Breast epithelium (tissue), 4 donors: ENCODE data around the gene SYNDIG1. TPM values are rescaled to one million over a fixed set of nuclear protein-coding genes. Genes with fewer than 3 reads are reported as not detected.
A peak's percentile ranks its signal among the peaks of the same experiment; 100 is the strongest.

Experiments
- DNase-seq, 2 donors: peaks; one replicate each; pipeline ENCODE4 v3.0.0-alpha.2; 2019; ENCODE audit warnings: low spot score in 2 of 2
- H3K27ac ChIP-seq, 2 donors: fragments of 200-600 bp; sonication (generic) in 1 of 2; one replicate each; pipeline ENCODE4 v1.5.1; 2016 to 2019; ENCODE audit warnings: mild to moderate bottlenecking in 1 of 2
- H3K27me3 ChIP-seq, 2 donors: fragments of 200-600 bp; sonication (generic) in 1 of 2; one replicate each; pipeline versions ENCODE4 v1.5.1 to v1.6.0; 2017 to 2019; ENCODE audit warnings: control low read depth in 1 of 2, mild to moderate bottlenecking in 1 of 2
- H3K36me3 ChIP-seq: fragments of 200-600 bp; one replicate; pipeline ENCODE4 v1.5.1; 2019
- H3K4me1 ChIP-seq, 2 donors: fragments of 200-600 bp; sonication (generic); one replicate each; pipeline ENCODE4 v1.5.1; 2016 to 2019; ENCODE audit warnings: control low read depth in 1 of 2
- H3K4me3 ChIP-seq, 3 donors: fragments of 200-600 bp; sonication (generic); 1 replicate in 2 of 3; 2 replicates in 1 of 3; pipeline ENCODE4 v1.5.1; 2016 to 2019; ENCODE audit warnings: mild to moderate bottlenecking in 3 of 3, moderate library complexity in 2 of 3
- H3K9me3 ChIP-seq, 2 donors: fragments of 200-600 bp; sonication (generic) in 1 of 2; one replicate each; pipeline ENCODE4 v1.5.1; 2016 to 2019; ENCODE audit warnings: control low read depth in 1 of 2
- POLR2A ChIP-seq: fragments of 450-650 bp; IDR thresholded peaks from one replicate; pipeline ENCODE4 v1.6.1; 2016; ENCODE audit warnings: antibody characterized with exemption, mild to moderate bottlenecking, moderate library complexity
- POLR2AphosphoS5 ChIP-seq, 3 donors: sonication (generic); formaldehyde crosslinking; IDR thresholded peaks; one replicate each; pipeline ENCODE4 v1.6.1; 2017; ENCODE audit warnings: antibody characterized with exemption in 3 of 3
- intact Hi-C: fragments of 100-400 bp; cut with DNase I; formaldehyde crosslinking; loops from one replicate; pipeline ENCODE4 v1.15.1; 2023; ENCODE audit warnings: low total_unique reads
- total RNA-seq, 3 donors: library from RNA; depleted of rRNA; stranded (reverse); fragments of >200 nt; gene quantifications; one replicate each; pipeline ENCODE4 v1.1.0, GENCODE V29; 2016
- TF ChIP-seq, protein P1 (sequence below), 3 donors: fragments of 450-650 bp; IDR thresholded peaks; one replicate each; pipeline ENCODE4 v1.5.1; 2016 to 2017; ENCODE audit warnings: antibody characterized with exemption in 3 of 3, mild to moderate bottlenecking in 3 of 3, moderate library complexity in 3 of 3

SYNDIG1 gene
- under 1 TPM; under 0.01 to 0.48 (median 0.15) TPM for total RNA-seq

DNA sequence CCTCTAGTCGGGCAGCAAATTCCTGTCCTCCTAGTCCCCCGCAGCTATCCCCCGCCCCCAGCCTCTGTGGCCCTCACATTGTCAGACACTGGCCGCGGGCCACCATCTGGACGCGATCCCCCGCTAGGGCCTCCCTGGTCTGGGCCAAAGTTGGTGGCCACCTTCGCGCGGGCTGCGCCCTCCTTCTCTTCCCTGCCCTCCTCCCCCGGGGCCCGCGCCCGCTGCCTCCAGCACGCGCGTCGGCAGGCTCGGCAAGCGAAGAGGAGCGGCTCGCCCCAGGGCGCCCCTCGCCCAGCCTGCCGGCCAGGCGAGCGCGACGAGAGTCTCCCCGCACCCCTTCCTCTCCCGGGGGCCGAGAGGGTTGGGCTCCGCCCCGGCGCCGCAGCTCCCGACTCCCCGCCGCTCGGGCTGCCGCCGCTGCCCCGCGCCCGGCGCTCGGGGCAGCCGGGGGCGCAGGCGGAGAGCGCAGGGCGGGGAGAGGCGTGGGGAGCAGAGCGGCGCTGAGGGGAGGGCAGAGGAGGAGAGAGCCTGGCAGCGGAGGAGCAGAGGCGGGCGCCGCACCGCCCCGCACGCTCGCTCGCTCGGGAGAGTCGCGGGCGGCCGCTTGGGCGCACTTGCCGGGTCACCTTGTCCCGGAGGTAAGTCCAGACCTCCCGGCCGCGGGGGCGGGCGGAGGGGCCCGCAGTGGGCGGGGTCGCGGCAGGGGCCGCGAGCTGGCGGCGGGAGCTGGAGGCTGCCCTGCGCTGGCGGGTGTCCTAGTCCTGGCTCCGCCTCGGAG lies at the start of gene SYNDIG1:
TSS of gene SYNDIG1 (plus strand) at position 514 of the 778 bp plus-strand sequence. CDS start 73,469 bp downstream, outside the sequence.
- no peaks in the 10 kb centered on the region for H3K4me1 ChIP-seq
- intact Hi-C loops, result no loop called here
- H3K27ac ChIP-seq, result no peak within 1 kb of the TSS
- TF ChIP-seq POLR2AphosphoS5 (IDR thresholded peaks at IDR 0.05) (no peak), POLR2A (no peak)
- TF ChIP-seq, protein P1, sequence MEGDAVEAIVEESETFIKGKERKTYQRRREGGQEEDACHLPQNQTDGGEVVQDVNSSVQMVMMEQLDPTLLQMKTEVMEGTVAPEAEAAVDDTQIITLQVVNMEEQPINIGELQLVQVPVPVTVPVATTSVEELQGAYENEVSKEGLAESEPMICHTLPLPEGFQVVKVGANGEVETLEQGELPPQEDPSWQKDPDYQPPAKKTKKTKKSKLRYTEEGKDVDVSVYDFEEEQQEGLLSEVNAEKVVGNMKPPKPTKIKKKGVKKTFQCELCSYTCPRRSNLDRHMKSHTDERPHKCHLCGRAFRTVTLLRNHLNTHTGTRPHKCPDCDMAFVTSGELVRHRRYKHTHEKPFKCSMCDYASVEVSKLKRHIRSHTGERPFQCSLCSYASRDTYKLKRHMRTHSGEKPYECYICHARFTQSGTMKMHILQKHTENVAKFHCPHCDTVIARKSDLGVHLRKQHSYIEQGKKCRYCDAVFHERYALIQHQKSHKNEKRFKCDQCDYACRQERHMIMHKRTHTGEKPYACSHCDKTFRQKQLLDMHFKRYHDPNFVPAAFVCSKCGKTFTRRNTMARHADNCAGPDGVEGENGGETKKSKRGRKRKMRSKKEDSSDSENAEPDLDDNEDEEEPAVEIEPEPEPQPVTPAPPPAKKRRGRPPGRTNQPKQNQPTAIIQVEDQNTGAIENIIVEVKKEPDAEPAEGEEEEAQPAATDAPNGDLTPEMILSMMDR (IDR thresholded peaks at IDR 0.05), result no peak
- H3K36me3 ChIP-seq, result no peaks in the 10 kb centered on the region
- H3K4me3 ChIP-seq, result peak within 1 kb of the TSS; percentile 39 to 54 (median 48)
- H3K27me3 ChIP-seq, result peaks cover 7 to 60% of the 10 kb centered on the region in 2 donors
- no peak for DNase-seq
- H3K9me3 ChIP-seq, result no peaks in the 10 kb centered on the region

DNA sequence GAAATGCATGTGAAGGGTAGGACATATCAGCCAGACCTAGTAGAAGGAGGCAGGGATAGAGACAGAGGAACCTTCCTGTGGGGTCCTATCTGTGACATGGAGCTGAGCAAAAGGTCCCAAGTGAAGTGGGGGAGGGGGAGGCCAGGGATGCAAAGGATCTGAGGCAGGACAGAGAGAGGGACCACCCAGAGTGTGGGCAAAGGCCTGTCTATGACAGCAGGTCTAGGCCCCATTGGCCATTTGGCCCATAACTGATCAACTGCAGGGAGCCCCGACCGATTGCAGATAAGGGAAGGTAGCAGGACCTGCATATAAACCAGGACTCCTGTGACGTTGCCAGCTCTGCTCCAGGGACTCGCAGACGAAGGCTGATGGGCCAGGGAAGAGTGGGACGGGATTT lies 49.6 kb upstream of the SYNDIG1 start:
- Histone ChIP-seq H3K27ac (no peak overlapping the region), H3K9me3 (peaks cover 10 to 27% of the 10 kb centered on the region in 2 donors), H3K36me3 (no peaks in the 10 kb centered on the region), H3K4me3 (no peak overlapping the region), H3K27me3 (no peaks in the 10 kb centered on the region), H3K4me1 (no peaks in the 10 kb centered on the region)
- TF ChIP-seq POLR2A (no peak), POLR2AphosphoS5 (IDR thresholded peaks at IDR 0.05) (no peak)
- TF ChIP-seq, protein P1 (IDR thresholded peaks at IDR 0.05), result no peak
- intact Hi-C loops, result no loop called here
- DNase-seq, result no peak

DNA sequence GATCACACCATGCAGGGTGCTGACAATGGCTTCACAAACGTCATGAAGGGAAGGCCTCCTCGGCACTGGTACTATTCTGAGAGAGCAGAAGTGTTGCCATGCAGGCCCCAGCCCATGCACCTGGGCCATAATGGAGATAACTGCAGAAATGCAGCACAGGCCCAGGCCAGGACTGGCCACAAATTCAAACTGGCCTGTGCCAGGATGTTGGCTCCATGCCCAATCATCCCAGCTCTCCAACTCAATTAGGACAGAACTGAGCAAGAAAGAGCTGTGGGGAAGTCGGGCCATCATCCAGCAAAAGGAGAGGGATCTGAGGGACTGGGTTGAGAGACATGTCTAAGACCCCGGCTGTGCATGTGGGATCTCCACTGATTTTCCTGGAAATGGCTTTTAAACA lies 48.9 kb upstream of the SYNDIG1 start:
- DNase-seq, result no peak
- Histone ChIP-seq H3K4me3 (no peak overlapping the region), H3K4me1 (no peaks in the 10 kb centered on the region), H3K27ac (no peak overlapping the region), H3K36me3 (no peaks in the 10 kb centered on the region), H3K9me3 (peaks cover 5 to 20% of the 10 kb centered on the region in 2 donors), H3K27me3 (peaks cover 0 to 3% of the 10 kb centered on the region in 2 donors)
- TF ChIP-seq POLR2AphosphoS5 (IDR thresholded peaks at IDR 0.05), result no peak
- TF ChIP-seq, protein P1 (IDR thresholded peaks at IDR 0.05), result no peak
- no peak for TF ChIP-seq POLR2A
- intact Hi-C loops, result no loop called here

DNA sequence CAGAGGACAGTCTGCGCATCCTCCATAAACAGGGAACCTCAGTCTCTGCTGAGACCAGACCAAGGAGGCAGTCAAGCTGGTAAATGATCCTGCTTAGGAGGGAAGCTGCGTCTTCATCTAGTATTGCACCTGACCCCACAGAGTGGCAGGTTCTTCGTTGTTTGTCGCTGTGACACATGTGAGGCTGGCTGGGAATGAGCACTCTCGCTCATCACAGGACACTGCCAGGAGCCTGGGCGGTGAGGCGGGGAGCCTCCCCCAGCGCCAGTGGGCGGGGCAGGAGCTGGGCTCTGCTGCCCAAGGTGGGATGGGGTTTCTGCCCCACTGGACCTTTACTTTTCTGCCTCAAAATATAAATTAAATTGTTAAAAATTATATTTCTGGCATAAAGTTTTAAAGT lies 48.4 kb upstream of the SYNDIG1 start:
- no peak for DNase-seq
- no peak overlapping the region for H3K4me3 ChIP-seq
- H3K9me3 ChIP-seq, result peaks cover 0 to 15% of the 10 kb centered on the region in 2 donors
- H3K27me3 ChIP-seq, result peaks cover 0 to 3% of the 10 kb centered on the region in 2 donors
- H3K27ac ChIP-seq, result no peak overlapping the region
- intact Hi-C loops, result no loop called here
- no peaks in the 10 kb centered on the region for H3K36me3 ChIP-seq
- TF ChIP-seq POLR2AphosphoS5 (IDR thresholded peaks at IDR 0.05), result no peak
- TF ChIP-seq POLR2A, result no peak
- TF ChIP-seq, protein P1 (IDR thresholded peaks at IDR 0.05), result no peak
- H3K4me1 ChIP-seq, result no peaks in the 10 kb centered on the region

DNA sequence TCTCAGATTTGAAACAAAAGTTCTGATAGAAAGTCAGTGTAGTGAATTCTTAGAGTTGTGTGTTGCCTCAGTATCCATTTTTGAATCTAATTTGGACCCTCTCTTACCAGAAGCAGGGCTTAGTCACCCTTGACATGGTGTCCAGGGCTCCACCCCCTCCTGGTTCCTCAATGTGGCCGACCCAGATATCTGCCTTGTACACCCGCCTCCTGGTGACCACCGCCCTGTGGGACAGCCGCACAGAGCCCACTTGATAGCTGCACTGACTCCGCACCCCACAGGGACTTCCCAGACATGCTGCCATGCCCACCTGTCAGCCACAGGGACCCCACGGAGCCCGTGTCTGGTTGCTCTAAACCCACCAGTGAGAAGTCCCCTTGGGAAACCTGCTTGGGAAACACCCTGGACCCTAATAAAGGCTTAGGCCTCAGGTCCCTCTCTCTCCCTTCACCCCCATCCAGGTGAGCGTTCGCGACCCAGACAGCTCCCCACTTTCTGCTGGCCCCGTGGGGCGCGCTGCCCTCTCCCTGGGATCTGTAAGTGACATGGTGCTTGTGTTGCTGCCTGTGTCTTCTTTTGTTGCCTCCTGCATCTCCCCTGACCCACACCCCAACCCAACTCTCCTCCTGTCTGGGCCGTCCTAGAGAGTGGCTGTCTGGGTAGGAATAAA lies 47.2 kb upstream of the SYNDIG1 start:
- peaks cover 0 to 3% of the 10 kb centered on the region in 2 donors for H3K27me3 ChIP-seq
- no peak for DNase-seq
- H3K36me3 ChIP-seq, result no peaks in the 10 kb centered on the region
- peaks cover 0 to 4% of the 10 kb centered on the region in 2 donors for H3K9me3 ChIP-seq
- no peak overlapping the region for H3K27ac ChIP-seq
- no peak overlapping the region for H3K4me3 ChIP-seq
- TF ChIP-seq POLR2A, result no peak
- no peak for TF ChIP-seq POLR2AphosphoS5 (IDR thresholded peaks at IDR 0.05)
- TF ChIP-seq, protein P1 (IDR thresholded peaks at IDR 0.05), result no peak
- no peaks in the 10 kb centered on the region for H3K4me1 ChIP-seq
- intact Hi-C loops, result no loop called here
